ENCODE results near the gene TMEM144.

- TF ChIP-seq CTCF (conservative IDR thresholded peaks at IDR 0.05) (no peak), ZFX (IDR thresholded peaks at IDR 0.05) (no peak)
Measured at GRCh38 chr4:158161551-158162354, 48.5 kb upstream of the TMEM144 start.
